Activated B cell treated with CpG ODN at 0.5 μM for 24 hours (primary cell): ENCODE results near the gene PGS1. TPM values are rescaled to one million over a fixed set of nuclear protein-coding genes. Genes with fewer than 3 reads are reported as not detected.
"Not testable (repeated sequence)": the region's sequence is repeated elsewhere in the genome, so short reads cannot be mapped to it uniquely, and the experiment has no call there.

Experiments used
- ATAC-seq: fragments of 200-7000 bp; cut with Tn5 transposase; one replicate; pipeline ENCODE4 v1.10.0; 2021; ENCODE audit warnings: low read depth, mild to moderate bottlenecking, moderate library complexity
- CTCF ChIA-PET: fragments of 350-600 bp; sonication (Branson Sonifier 250); formaldehyde crosslinking; loops from one replicate; lab custom pipeline; 2021; ENCODE audit warnings: antibody characterized with exemption; lab: Charles Lee
- POLR2A ChIA-PET: fragments of 350-600 bp; sonication (Branson Sonifier 250); formaldehyde crosslinking; loops from one replicate; lab custom pipeline; 2021; ENCODE audit warnings: antibody characterized with exemption; lab: Charles Lee
- DNase-seq: peaks from one replicate; pipeline ENCODE4 v3.0.0; 2022
- H3K27ac Mint-ChIP-seq: one replicate; pipeline ENCODE4 v1.8.0; 2020; ENCODE audit warnings: mixed read lengths
- H3K27me3 Mint-ChIP-seq: one replicate; pipeline ENCODE4 v1.8.0; 2021; ENCODE audit warnings: mixed read lengths
- H3K36me3 Mint-ChIP-seq: one replicate; pipeline ENCODE4 v1.8.0; 2021; ENCODE audit warnings: low read depth, mixed read lengths
- H3K4me1 Mint-ChIP-seq: one replicate; pipeline ENCODE4 v1.8.0; 2021; ENCODE audit warnings: mixed read lengths
- H3K4me3 Mint-ChIP-seq: one replicate; pipeline ENCODE4 v1.8.0; 2020; ENCODE audit warnings: mild to moderate bottlenecking, mixed read lengths
- H3K9me3 Mint-ChIP-seq: one replicate; pipeline ENCODE4 v1.8.0; 2020; ENCODE audit warnings: mixed read lengths
- CTCF ChIP-seq: fragments of 200-600 bp; IDR thresholded peaks from one replicate; pipeline ENCODE4 v1.8.0; 2022; ENCODE audit warnings: antibody characterized with exemption, mild to moderate bottlenecking
- intact Hi-C: fragments of 100-400 bp; cut with micrococcal nuclease; formaldehyde crosslinking; loops from one replicate; pipeline ENCODE4 v1.15.1; 2024
- total RNA-seq: library from RNA; stranded (reverse); gene quantifications from 2 replicates; pipeline ENCODE4 v1.2.3, GENCODE V29; 2022

PGS1 gene
- total RNA-seq, 1 donor from 2014 or later: 76.1 TPM

GRCh38 chr17:78462148-78462547 lies 83.7 kb downstream of the PGS1 start:
- no peak for DNase-seq
- no peak for TF ChIP-seq CTCF
- CTCF ChIA-PET: no interaction called here
- Mint-ChIP-seq H3K27me3 (peaks cover 1% of the 10 kb centered on the region), H3K4me1 (no peaks in the 10 kb centered on the region), H3K9me3 (no peaks in the 10 kb centered on the region), H3K36me3 (no peaks in the 10 kb centered on the region), H3K4me3 (no peak overlapping the region), H3K27ac (no peak overlapping the region)
- intact Hi-C loops: no loop called here
- POLR2A ChIA-PET: no interaction called here
- ATAC-seq: no peak

GRCh38 chr17:78466109-78466785 lies 87.8 kb downstream of the PGS1 start:
- H3K9me3 Mint-ChIP-seq, intact Hi-C loops, H3K4me1 Mint-ChIP-seq, H3K4me3 Mint-ChIP-seq, H3K27ac Mint-ChIP-seq, DNase-seq, ATAC-seq, H3K36me3 Mint-ChIP-seq, POLR2A ChIA-PET, CTCF ChIA-PET, H3K27me3 Mint-ChIP-seq: not testable (repeated sequence)

GRCh38 chr17:78466786-78467715 lies 88.6 kb downstream of the PGS1 start:
- DNase-seq (no peak), ATAC-seq (no peak)
- TF ChIP-seq CTCF: no peak
- CTCF ChIA-PET: no interaction called here
- Mint-ChIP-seq H3K27me3 (peaks cover 6% of the 10 kb centered on the region), H3K27ac (no peak overlapping the region), H3K4me3 (no peak overlapping the region), H3K9me3 (no peaks in the 10 kb centered on the region), H3K4me1 (no peaks in the 10 kb centered on the region), H3K36me3 (no peaks in the 10 kb centered on the region)
- intact Hi-C loops: no loop called here
- POLR2A ChIA-PET: no interaction called here

- H3K9me3 Mint-ChIP-seq: no peaks in the 10 kb centered on the region
Measured at GRCh38 chr17:78468366-78468765, 89.9 kb downstream of the PGS1 start.

DNA sequence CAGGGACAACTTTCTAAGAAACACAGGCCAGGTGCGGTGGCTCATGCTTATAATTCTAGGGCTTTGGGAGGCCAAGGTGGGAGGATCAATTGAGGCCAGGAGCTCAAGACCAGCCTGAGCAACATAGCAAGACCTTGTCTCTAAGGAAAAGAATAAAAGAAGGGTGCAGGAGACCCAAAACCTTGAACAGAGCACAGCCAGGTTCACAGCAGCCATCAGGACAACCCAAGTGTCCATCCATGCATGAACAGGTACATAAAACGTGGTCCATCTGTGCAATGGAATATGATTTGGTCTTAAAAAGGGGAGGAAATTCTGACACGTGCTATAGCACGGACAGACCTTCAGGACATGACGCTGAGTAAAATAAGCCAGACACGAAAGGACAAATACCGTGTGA lies 91.0 kb downstream of the PGS1 start:
- peaks cover 10% of the 10 kb centered on the region for H3K27me3 Mint-ChIP-seq
- H3K27ac Mint-ChIP-seq: no peak overlapping the region
- ATAC-seq (no peak), DNase-seq (no peak)
- intact Hi-C loops: no loop called here
- H3K9me3 Mint-ChIP-seq: no peaks in the 10 kb centered on the region
- TF ChIP-seq CTCF: no peak
- H3K36me3 Mint-ChIP-seq: no peaks in the 10 kb centered on the region
- no peak overlapping the region for H3K4me3 Mint-ChIP-seq
- ChIA-PET POLR2A (no interaction called here), CTCF (no interaction called here)
- H3K4me1 Mint-ChIP-seq: peaks cover 1% of the 10 kb centered on the region

More at GRCh38 chr17:78468366-78468765, 89.9 kb downstream of the PGS1 start:
- H3K4me3 Mint-ChIP-seq: no peak overlapping the region
- ChIA-PET POLR2A (interaction anchor here (0.6 kb wide), 1 partner anchor 368 kb away, joined by 3 read pairs; no protein-coding TSS in a partner anchor), CTCF (no interaction called here)
- intact Hi-C loops: no loop called here
- no peak for TF ChIP-seq CTCF
- ATAC-seq (no peak), DNase-seq (no peak)
- no peak overlapping the region for H3K27ac Mint-ChIP-seq
- no peaks in the 10 kb centered on the region for H3K36me3 Mint-ChIP-seq
- no peaks in the 10 kb centered on the region for H3K4me1 Mint-ChIP-seq
- H3K27me3 Mint-ChIP-seq: peaks cover 10% of the 10 kb centered on the region
